Measurements from ENCODE around the gene NBEA.

DNA sequence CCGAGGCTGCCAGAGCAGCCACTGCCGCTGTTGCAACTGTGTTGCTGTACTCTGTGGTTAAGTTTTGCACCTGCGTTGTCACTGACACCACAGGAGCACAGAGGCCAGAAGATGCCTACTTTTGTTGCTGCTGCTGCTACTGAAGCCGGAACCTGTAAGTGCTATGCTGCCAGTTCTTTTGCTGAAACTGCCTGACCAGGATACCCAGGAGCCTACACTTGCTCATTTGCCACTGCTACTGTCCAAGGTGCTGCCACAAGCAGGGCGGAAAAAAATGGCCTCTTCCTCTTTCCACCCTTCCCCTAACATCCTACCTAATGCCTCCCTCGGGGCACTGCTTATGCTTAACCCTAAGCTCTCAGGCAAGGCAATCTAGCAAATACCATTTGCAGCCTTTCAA lies 29.0 kb upstream of the NBEA start:
- TF ChIP-seq CTCF (IDR thresholded peaks at IDR 0.05): no peak
- no peak for TF ChIP-seq POLR2AphosphoS5 (IDR thresholded peaks at IDR 0.05)
- TF ChIP-seq POLR2A (IDR thresholded peaks at IDR 0.05): no peak

Data from breast epithelium (tissue), 3 donors.